Measurements from ENCODE around the gene ACYP2.
A peak's percentile ranks its signal among the peaks of the same experiment; 100 is the strongest.
"Not testable (repeated sequence)": the region's sequence is repeated elsewhere in the genome, so short reads cannot be mapped to it uniquely, and the experiment has no call there.

Gene ACYP2

DNA sequence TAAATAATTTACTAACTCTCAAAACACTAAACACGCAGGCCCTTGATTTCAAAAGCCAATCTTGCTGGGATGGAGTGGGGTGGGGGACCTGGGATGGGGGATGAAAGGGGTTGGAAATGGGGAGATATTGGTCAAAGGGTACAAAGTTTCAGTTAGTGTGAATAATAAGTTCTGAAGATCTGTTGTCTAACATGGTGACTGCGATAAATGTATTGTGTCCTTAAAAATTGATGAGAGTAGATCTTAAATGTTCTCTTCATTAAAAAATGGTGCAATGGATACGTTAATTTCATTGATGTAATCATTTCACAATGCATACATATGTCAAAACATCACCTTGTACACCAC is 505 bp upstream of the ACYP2 start:
- peaks cover 2% of the 10 kb centered on the region; the same call in 1 of the 2 replicates for H3K36me3 ChIP-seq (ENCODE audit: insufficient read depth, low read length)

DNA sequence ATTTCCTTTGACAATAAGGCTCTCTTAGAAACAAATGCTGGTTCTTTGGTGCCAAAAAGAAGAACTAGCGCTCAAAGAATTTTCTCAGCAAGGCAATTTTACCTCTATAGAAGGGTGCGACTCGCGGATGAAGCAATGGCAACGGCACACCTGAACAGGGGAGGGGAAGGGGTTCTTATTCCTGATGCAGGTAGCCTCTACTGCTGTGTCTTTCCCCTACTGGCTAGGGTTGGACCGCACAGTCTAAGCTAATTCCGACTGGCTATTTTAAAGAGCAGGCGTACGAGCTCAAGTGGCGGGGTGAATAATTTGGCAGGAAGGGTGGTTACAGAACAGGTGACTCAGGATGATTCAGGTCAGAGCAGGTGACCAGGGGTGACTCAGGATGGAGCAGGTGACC is 1.2 kb downstream of the ACYP2 start:
- H3K79me2 ChIP-seq (ENCODE audit: control insufficient read depth, insufficient read depth, low read length, unreplicated experiment); H2AFZ ChIP-seq (ENCODE audit: low read length, unreplicated experiment); H3K27me3 ChIP-seq (ENCODE audit: insufficient read depth, low read length); H3K27ac ChIP-seq (ENCODE audit: low read depth, low read length); H3K4me1 ChIP-seq (ENCODE audit: control insufficient read depth, insufficient read depth, low read length, unreplicated experiment): not testable (repeated sequence)
- Histone ChIP-seq H3K4me3 (ENCODE audit: low read depth, low read length) (peak overlapping the region; percentile 86; the same call in 1 of the 2 replicates), H3K36me3 (ENCODE audit: insufficient read depth, low read length) (peaks cover 14% of the 10 kb centered on the region)

More for the DNA sequence above, 505 bp upstream of the ACYP2 start:
- H2AFZ ChIP-seq (ENCODE audit: low read length, unreplicated experiment) = peak overlapping the region; percentile 85
- H3K4me1 ChIP-seq (ENCODE audit: control insufficient read depth, insufficient read depth, low read length, unreplicated experiment) = peaks cover 4% of the 10 kb centered on the region
- H3K27ac ChIP-seq (ENCODE audit: low read depth, low read length) = peak overlapping the region; percentile 93
- H3K27me3 ChIP-seq (ENCODE audit: insufficient read depth, low read length) = no peaks in the 10 kb centered on the region
- H3K4me3 ChIP-seq (ENCODE audit: low read depth, low read length) = peak overlapping the region; percentile 86
- H3K79me2 ChIP-seq (ENCODE audit: control insufficient read depth, insufficient read depth, low read length, unreplicated experiment) = no peaks in the 10 kb centered on the region

DNA sequence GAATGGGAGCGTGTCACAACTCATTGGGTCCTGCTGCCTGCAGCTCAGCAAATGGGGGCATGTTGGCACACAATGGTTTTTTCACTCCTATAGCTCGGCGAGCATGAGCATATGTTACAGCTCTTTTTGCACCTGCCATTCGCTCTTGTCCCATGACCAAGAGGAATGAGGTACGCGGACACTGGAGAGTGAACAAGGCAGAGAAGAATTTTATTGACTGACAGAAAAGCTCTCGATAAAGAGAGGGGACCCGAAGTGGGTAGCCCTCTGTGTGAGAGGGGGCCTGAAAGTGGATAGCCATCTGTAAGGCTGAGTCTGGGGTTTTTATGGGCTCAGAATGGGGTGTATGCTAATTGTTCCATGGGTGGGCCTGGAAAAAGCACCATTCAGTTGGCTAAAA is 5.5 kb downstream of the ACYP2 start:
- no peak overlapping the region for H3K27ac ChIP-seq (ENCODE audit: low read depth, low read length)
- no peak overlapping the region for H2AFZ ChIP-seq (ENCODE audit: low read length, unreplicated experiment)
- H3K4me3 ChIP-seq (ENCODE audit: low read depth, low read length) = no peak overlapping the region
- H3K36me3 ChIP-seq (ENCODE audit: insufficient read depth, low read length) = peaks cover 14% of the 10 kb centered on the region
- peaks cover 18% of the 10 kb centered on the region for H3K4me1 ChIP-seq (ENCODE audit: control insufficient read depth, insufficient read depth, low read length, unreplicated experiment)
- H3K27me3 ChIP-seq (ENCODE audit: insufficient read depth, low read length) = no peaks in the 10 kb centered on the region
- H3K79me2 ChIP-seq (ENCODE audit: control insufficient read depth, insufficient read depth, low read length, unreplicated experiment) = no peaks in the 10 kb centered on the region

DNA sequence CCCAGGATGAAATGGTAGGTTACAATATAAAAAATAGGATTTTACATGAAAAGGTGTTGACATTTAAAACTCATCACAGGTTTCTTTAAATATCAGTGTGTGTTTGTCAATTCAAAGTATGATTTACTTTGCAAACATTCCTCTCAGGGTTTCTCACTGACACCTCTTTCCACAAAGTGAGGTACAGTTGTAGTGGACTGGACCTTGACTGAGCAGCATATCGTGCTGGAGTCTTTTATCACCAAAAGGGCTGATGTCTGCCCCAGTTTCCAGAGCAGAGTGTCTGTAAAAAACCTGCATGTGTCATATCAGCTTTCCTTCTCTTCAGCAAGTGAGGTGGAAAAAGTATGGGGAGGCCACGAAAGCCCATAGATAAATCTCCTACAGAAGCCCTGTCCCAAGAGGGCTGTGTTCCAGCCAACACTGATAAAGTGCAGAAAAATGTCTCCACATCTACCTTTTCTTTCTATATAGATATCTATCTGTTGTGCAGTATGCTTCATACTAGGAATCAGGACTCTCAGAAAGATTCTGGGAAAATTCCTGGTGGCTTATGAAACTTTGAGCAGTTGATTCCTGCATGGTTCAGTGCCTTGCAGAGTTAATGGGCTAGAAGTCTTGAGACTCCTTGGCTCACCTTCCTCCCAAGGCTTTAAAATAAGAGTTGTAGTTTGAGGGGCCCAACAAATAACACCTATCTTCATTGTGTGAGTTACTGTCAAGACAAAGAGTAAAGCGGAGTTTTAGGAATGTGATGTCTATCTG is 6.9 kb downstream of the ACYP2 start:
- Histone ChIP-seq H3K36me3 (ENCODE audit: insufficient read depth, low read length) (peaks cover 14% of the 10 kb centered on the region), H3K79me2 (ENCODE audit: control insufficient read depth, insufficient read depth, low read length, unreplicated experiment) (no peaks in the 10 kb centered on the region), H3K4me1 (ENCODE audit: control insufficient read depth, insufficient read depth, low read length, unreplicated experiment) (peaks cover 18% of the 10 kb centered on the region), H3K4me3 (ENCODE audit: low read depth, low read length) (peak overlapping the region; percentile 50; the same call in 1 of the 2 replicates), H3K27ac (ENCODE audit: low read depth, low read length) (peak overlapping the region; percentile 69), H3K27me3 (ENCODE audit: insufficient read depth, low read length) (no peaks in the 10 kb centered on the region), H2AFZ (ENCODE audit: low read length, unreplicated experiment) (peak overlapping the region; percentile 69)

DNA sequence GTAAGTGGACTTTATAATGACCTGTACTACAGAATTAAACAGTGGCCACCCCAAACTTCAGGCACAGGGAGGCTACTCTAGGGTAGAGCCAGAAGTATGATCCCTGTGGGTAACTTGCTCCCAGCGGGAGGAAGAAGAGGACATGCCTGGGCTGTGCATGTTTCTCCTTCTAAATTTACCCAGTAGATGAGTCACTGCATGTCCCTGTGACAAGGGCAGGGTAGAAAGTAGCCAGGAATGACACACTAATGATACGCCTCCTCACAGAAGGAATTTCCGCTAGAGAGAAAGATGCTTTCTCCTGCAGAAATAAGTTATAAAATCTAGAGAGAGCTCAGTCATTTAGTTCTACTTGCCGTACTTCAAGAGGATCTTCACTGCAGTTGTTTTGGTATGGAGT is 7.5 kb downstream of the ACYP2 start:
- Histone ChIP-seq H3K27ac (ENCODE audit: low read depth, low read length) (peak overlapping the region; percentile 69), H3K4me3 (ENCODE audit: low read depth, low read length) (peak overlapping the region; percentile 50; the same call in 1 of the 2 replicates), H2AFZ (ENCODE audit: low read length, unreplicated experiment) (peak overlapping the region; percentile 69)

DNA sequence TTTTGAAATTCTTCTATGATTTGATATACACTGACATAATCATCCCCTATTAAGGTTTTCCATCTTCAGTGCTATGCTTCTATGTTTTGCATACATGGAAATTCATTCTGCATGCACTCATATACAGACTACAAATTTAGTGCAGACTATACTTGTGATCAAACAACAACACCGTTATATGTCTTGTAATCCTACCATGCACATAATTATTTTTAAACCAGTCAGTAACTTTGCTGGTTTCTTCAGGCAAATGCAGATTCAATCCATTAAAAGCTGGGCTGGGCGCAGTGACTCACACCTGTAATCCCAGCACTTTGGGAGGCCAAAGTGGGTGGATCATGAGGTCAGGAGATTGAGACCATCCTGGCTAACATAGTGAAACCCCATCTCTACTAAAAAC is 11.8 kb downstream of the ACYP2 start:
- H3K4me3 ChIP-seq (ENCODE audit: low read depth, low read length); H3K36me3 ChIP-seq (ENCODE audit: insufficient read depth, low read length); H3K27me3 ChIP-seq (ENCODE audit: insufficient read depth, low read length); H3K27ac ChIP-seq (ENCODE audit: low read depth, low read length); H3K79me2 ChIP-seq (ENCODE audit: control insufficient read depth, insufficient read depth, low read length, unreplicated experiment); H2AFZ ChIP-seq (ENCODE audit: low read length, unreplicated experiment): not testable (repeated sequence)
- peaks cover 15% of the 10 kb centered on the region for H3K4me1 ChIP-seq (ENCODE audit: control insufficient read depth, insufficient read depth, low read length, unreplicated experiment)

More for the DNA sequence above, 7.5 kb downstream of the ACYP2 start:
- Histone ChIP-seq H3K27me3 (ENCODE audit: insufficient read depth, low read length) (no peaks in the 10 kb centered on the region), H3K79me2 (ENCODE audit: control insufficient read depth, insufficient read depth, low read length, unreplicated experiment) (no peaks in the 10 kb centered on the region), H3K4me1 (ENCODE audit: control insufficient read depth, insufficient read depth, low read length, unreplicated experiment) (peaks cover 18% of the 10 kb centered on the region), H3K36me3 (ENCODE audit: insufficient read depth, low read length) (peaks cover 14% of the 10 kb centered on the region)

DNA sequence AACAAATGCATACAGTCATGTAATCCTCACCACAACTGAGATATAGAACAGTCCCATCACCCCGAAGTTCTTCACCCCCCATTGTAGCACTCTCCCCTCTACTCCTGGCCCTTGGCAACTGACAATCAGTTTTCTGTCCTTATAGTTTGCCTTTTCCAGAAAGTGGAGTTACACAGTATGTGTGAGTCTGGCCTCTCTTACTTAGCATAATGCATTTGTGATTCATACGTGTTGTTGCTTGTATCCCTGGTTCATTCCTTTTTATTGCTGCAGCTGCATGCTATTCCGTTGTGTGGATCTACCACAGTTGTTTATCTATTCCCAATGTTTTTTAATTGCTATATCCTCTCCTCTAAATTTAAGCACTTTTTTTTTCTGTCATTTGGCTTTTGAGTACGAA is 17.6 kb downstream of the ACYP2 start:
- Histone ChIP-seq H3K27ac (ENCODE audit: low read depth, low read length) (no peak overlapping the region), H2AFZ (ENCODE audit: low read length, unreplicated experiment) (no peak overlapping the region), H3K4me1 (ENCODE audit: control insufficient read depth, insufficient read depth, low read length, unreplicated experiment) (no peaks in the 10 kb centered on the region), H3K79me2 (ENCODE audit: control insufficient read depth, insufficient read depth, low read length, unreplicated experiment) (no peaks in the 10 kb centered on the region), H3K36me3 (ENCODE audit: insufficient read depth, low read length) (no peaks in the 10 kb centered on the region), H3K4me3 (ENCODE audit: low read depth, low read length) (no peak overlapping the region), H3K27me3 (ENCODE audit: insufficient read depth, low read length) (no peaks in the 10 kb centered on the region)

DNA sequence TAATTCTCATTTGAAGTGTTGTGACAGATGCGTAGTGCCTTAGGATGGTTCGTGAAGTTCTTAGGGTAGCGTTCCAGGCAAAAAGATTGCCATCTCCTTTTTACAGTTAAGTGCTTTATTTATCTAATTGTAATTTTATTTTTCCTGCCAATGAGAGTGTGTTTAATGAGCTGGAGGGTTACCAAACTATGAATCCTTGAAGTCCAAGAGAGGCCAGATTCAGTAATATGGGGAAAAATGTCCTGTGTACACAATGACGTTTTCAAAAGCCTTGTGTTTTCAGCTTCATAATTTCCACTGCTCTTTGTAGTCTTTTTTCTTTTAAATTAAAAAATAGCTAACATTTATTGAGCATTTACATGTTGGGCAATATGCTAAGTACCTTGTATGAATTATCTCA is 23.8 kb downstream of the ACYP2 start:
- Histone ChIP-seq H3K27me3 (ENCODE audit: insufficient read depth, low read length) (no peaks in the 10 kb centered on the region), H3K27ac (ENCODE audit: low read depth, low read length) (no peak overlapping the region), H3K4me3 (ENCODE audit: low read depth, low read length) (no peak overlapping the region)

DNA sequence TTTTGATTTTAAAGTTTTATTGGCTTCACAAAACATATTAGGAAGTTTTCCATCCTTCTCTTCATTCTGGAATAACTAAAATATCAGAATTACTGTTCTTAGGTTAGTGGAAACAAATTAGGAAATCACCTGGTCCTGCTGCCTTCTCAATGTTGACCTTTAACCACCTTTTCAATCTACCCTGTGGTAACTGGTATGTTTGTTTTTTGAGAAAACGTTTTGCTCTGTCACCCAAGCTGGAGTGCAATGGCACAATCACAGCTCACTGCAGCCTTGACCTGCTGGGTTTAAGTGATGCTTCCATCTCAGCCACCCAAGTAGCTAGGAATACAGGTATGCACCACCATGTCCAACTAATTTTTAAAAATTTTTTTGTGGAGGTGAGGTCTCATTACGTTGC is 28.4 kb downstream of the ACYP2 start:
- Histone ChIP-seq H3K4me1 (ENCODE audit: control insufficient read depth, insufficient read depth, low read length, unreplicated experiment) (no peaks in the 10 kb centered on the region), H3K36me3 (ENCODE audit: insufficient read depth, low read length) (no peaks in the 10 kb centered on the region), H3K79me2 (ENCODE audit: control insufficient read depth, insufficient read depth, low read length, unreplicated experiment) (no peaks in the 10 kb centered on the region), H2AFZ (ENCODE audit: low read length, unreplicated experiment) (no peak overlapping the region), H3K27me3 (ENCODE audit: insufficient read depth, low read length) (no peaks in the 10 kb centered on the region), H3K4me3 (ENCODE audit: low read depth, low read length) (no peak overlapping the region), H3K27ac (ENCODE audit: low read depth, low read length) (no peak overlapping the region)

More for the DNA sequence above, 23.8 kb downstream of the ACYP2 start:
- H3K79me2 ChIP-seq (ENCODE audit: control insufficient read depth, insufficient read depth, low read length, unreplicated experiment) = no peaks in the 10 kb centered on the region
- no peaks in the 10 kb centered on the region for H3K36me3 ChIP-seq (ENCODE audit: insufficient read depth, low read length)
- no peaks in the 10 kb centered on the region for H3K4me1 ChIP-seq (ENCODE audit: control insufficient read depth, insufficient read depth, low read length, unreplicated experiment)
- H2AFZ ChIP-seq (ENCODE audit: low read length, unreplicated experiment) = no peak overlapping the region

DNA sequence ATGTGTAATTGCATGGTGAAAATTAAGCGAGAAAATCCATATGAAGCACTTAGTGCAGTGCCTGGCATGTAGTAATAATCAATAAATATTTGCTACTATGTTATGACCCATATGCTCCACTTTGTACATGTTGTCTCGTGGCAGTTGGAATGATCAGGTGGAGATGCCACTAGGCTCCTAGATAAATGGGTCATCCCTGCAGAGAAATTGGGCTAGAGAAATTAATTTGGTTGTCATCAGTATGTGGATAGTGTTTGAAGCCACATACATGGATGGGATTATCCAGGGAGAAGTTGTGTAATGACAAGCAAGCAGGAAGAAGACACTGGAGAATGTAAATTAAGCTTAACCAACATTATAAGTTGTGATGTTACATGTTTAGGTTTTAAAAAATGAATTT is 33.0 kb downstream of the ACYP2 start:
- Histone ChIP-seq H3K27ac (ENCODE audit: low read depth, low read length) (no peak overlapping the region), H3K36me3 (ENCODE audit: insufficient read depth, low read length) (no peaks in the 10 kb centered on the region), H3K4me1 (ENCODE audit: control insufficient read depth, insufficient read depth, low read length, unreplicated experiment) (no peaks in the 10 kb centered on the region), H3K4me3 (ENCODE audit: low read depth, low read length) (no peak overlapping the region), H3K79me2 (ENCODE audit: control insufficient read depth, insufficient read depth, low read length, unreplicated experiment) (no peaks in the 10 kb centered on the region), H3K27me3 (ENCODE audit: insufficient read depth, low read length) (no peaks in the 10 kb centered on the region), H2AFZ (ENCODE audit: low read length, unreplicated experiment) (no peak overlapping the region)

DNA sequence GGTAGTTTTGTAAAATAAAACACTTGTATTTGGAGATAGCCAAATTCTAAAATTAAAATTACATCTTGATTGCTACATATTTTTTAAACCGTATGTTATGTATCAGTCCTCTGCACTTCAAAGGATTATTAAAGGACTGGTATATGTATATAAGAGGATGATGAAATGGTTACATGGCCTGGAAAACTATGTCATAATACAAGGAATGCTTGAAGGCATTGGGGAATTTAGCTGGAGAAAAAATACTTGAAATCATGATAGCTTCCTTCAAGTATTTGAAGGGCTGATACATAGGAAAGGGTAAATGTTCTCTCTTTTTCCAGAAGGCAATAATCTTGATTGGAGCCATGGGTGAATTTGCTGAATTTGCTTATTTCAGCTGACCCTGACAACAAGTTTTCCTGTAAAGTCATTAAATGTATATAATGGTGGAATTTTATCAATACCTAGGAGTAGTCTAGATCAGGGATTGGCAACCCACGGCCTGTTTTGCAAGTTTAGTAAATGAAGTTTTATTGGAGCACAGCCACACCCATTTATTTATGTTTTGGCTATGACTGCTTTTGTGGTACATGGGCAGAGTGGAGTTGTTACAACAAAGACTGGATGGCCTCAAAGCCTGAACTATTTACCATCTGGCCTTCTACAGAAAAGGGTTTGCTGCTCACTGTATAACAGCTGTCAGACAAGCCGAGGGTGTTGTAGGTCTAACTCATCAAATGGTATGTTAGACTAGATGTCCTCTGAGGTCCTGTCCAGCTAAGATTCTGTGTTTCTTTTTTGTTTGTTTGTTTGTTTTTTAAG is 34.4 kb downstream of the ACYP2 start:
- H3K79me2 ChIP-seq (ENCODE audit: control insufficient read depth, insufficient read depth, low read length, unreplicated experiment) = no peaks in the 10 kb centered on the region
- H2AFZ ChIP-seq (ENCODE audit: low read length, unreplicated experiment) = no peak overlapping the region
- no peak overlapping the region for H3K27ac ChIP-seq (ENCODE audit: low read depth, low read length)
- H3K4me3 ChIP-seq (ENCODE audit: low read depth, low read length) = no peak overlapping the region
- H3K4me1 ChIP-seq (ENCODE audit: control insufficient read depth, insufficient read depth, low read length, unreplicated experiment) = no peaks in the 10 kb centered on the region
- H3K36me3 ChIP-seq (ENCODE audit: insufficient read depth, low read length) = no peaks in the 10 kb centered on the region
- H3K27me3 ChIP-seq (ENCODE audit: insufficient read depth, low read length) = no peaks in the 10 kb centered on the region
